T-helper 2 cell treated with Interferon-gamma antibody and Interleukin-4, amounts not matched to agents 5 μg/mL and 100 μg/mL, for 36 hours (primary cell): ENCODE measurements around the gene KMT2B.

ENCODE experiments used
- DNase-seq: peaks from one replicate; pipeline ENCODE4 v3.0.0; 2021; ENCODE audit warnings: low spot score
- H3K27ac Mint-ChIP-seq: one replicate; pipeline ENCODE4 v1.8.0; 2021; ENCODE audit warnings: mild to moderate bottlenecking, mixed read lengths
- H3K27me3 Mint-ChIP-seq: one replicate; pipeline ENCODE4 v1.8.0; 2021; ENCODE audit warnings: low read depth, mixed read lengths
- H3K36me3 Mint-ChIP-seq: one replicate; pipeline ENCODE4 v1.8.0; 2021; ENCODE audit warnings: low read depth, mixed read lengths
- H3K4me1 Mint-ChIP-seq: one replicate; pipeline ENCODE4 v1.8.0; 2021; ENCODE audit warnings: low read depth, mixed read lengths
- H3K4me3 Mint-ChIP-seq: one replicate; pipeline ENCODE4 v1.8.0; 2022; ENCODE audit warnings: mild to moderate bottlenecking, moderate library complexity, mixed read lengths
- H3K9me3 Mint-ChIP-seq: one replicate; pipeline ENCODE4 v1.8.0; 2021; ENCODE audit warnings: mixed read lengths

Gene KMT2B

DNA sequence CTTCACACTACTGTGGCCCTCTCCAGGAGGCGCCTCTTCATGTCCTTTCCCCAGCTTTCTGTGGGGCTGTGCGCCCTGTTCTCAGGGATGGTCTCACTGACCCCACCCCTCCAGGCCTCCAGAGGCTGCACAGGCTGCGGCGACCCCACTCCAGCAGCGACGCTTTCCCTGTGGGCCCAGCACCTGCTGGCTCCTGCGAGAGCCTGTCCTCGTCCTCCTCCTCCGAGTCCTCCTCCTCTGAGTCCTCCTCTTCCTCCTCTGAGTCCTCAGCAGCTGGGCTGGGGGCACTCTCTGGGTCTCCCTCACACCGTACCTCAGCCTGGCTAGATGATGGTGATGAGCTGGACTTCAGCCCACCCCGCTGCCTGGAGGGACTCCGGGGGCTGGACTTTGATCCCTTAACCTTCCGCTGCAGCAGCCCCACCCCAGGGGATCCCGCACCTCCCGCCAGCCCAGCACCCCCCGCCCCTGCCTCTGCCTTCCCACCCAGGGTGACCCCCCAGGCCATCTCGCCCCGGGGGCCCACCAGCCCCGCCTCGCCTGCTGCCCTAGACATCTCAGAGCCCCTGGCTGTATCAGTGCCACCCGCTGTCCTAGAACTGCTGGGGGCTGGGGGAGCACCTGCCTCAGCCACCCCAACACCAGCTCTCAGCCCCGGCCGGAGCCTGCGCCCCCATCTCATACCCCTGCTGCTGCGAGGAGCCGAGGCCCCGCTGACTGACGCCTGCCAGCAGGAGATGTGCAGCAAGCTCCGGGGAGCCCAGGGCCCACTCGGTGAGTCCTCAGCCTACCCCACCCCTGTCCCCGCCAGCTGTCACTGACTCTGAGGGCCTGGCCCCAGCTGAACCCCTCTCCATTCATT lies 68.7 kb downstream of the KMT2B start:
- Mint-ChIP-seq H3K4me1 (peaks cover 1% of the 10 kb centered on the region), H3K9me3 (no peaks in the 10 kb centered on the region), H3K36me3 (peaks cover 8% of the 10 kb centered on the region), H3K27me3 (no peaks in the 10 kb centered on the region), H3K27ac (no peak overlapping the region), H3K4me3 (no peak overlapping the region)
- DNase-seq, result no peak

GRCh38 chr19:35787227-35787799 lies 69.5 kb downstream of the KMT2B start:
- Mint-ChIP-seq H3K4me3 (no peak overlapping the region), H3K36me3 (peaks cover 8% of the 10 kb centered on the region), H3K4me1 (peaks cover 1% of the 10 kb centered on the region), H3K27ac (no peak overlapping the region), H3K27me3 (no peaks in the 10 kb centered on the region), H3K9me3 (no peaks in the 10 kb centered on the region)
- DNase-seq, result no peak
